ENCODE data around the gene CAMTA1.

Gene CAMTA1

GRCh38 chr1:7670334-7671145 is 885.3 kb downstream of the CAMTA1 start:
- peak overlapping the region; percentile 37 for H3K4me3 ChIP-seq (ENCODE audit: low read depth, low read length)
- H3K9me3 ChIP-seq (ENCODE audit: control insufficient read depth, insufficient read depth, low read length): no peaks in the 10 kb centered on the region
- H3K4me1 ChIP-seq (ENCODE audit: control insufficient read depth, insufficient read depth, low read length): peaks cover 10% of the 10 kb centered on the region
- no peaks in the 10 kb centered on the region for H3K27me3 ChIP-seq (ENCODE audit: control insufficient read depth, insufficient read depth, low read length)
- no peaks in the 10 kb centered on the region for H3K36me3 ChIP-seq (ENCODE audit: control insufficient read depth, insufficient read depth, low read length)
- no peak overlapping the region for H3K9ac ChIP-seq (ENCODE audit: low read depth, low read length)

GRCh38 chr1:7671146-7671465 is 885.9 kb downstream of the CAMTA1 start:
- Histone ChIP-seq H3K4me3 (ENCODE audit: low read depth, low read length) (no peak overlapping the region), H3K36me3 (ENCODE audit: control insufficient read depth, insufficient read depth, low read length) (no peaks in the 10 kb centered on the region), H3K9me3 (ENCODE audit: control insufficient read depth, insufficient read depth, low read length) (no peaks in the 10 kb centered on the region), H3K27me3 (ENCODE audit: control insufficient read depth, insufficient read depth, low read length) (no peaks in the 10 kb centered on the region), H3K4me1 (ENCODE audit: control insufficient read depth, insufficient read depth, low read length) (peaks cover 10% of the 10 kb centered on the region), H3K9ac (ENCODE audit: low read depth, low read length) (no peak overlapping the region)

GRCh38 chr1:7671676-7672075 is 886.4 kb downstream of the CAMTA1 start:
- Histone ChIP-seq H3K9me3 (ENCODE audit: control insufficient read depth, insufficient read depth, low read length) (no peaks in the 10 kb centered on the region), H3K36me3 (ENCODE audit: control insufficient read depth, insufficient read depth, low read length) (no peaks in the 10 kb centered on the region), H3K27me3 (ENCODE audit: control insufficient read depth, insufficient read depth, low read length) (no peaks in the 10 kb centered on the region), H3K4me1 (ENCODE audit: control insufficient read depth, insufficient read depth, low read length) (peaks cover 10% of the 10 kb centered on the region), H3K9ac (ENCODE audit: low read depth, low read length) (no peak overlapping the region), H3K4me3 (ENCODE audit: low read depth, low read length) (no peak overlapping the region)

GRCh38 chr1:7672864-7673263 is 887.6 kb downstream of the CAMTA1 start:
- Histone ChIP-seq H3K27me3 (ENCODE audit: control insufficient read depth, insufficient read depth, low read length) (no peaks in the 10 kb centered on the region), H3K4me1 (ENCODE audit: control insufficient read depth, insufficient read depth, low read length) (peaks cover 7% of the 10 kb centered on the region), H3K36me3 (ENCODE audit: control insufficient read depth, insufficient read depth, low read length) (no peaks in the 10 kb centered on the region), H3K9me3 (ENCODE audit: control insufficient read depth, insufficient read depth, low read length) (no peaks in the 10 kb centered on the region), H3K9ac (ENCODE audit: low read depth, low read length) (no peak overlapping the region), H3K4me3 (ENCODE audit: low read depth, low read length) (no peak overlapping the region)

- no peak overlapping the region for H3K9ac ChIP-seq (ENCODE audit: low read depth, low read length)
- H3K4me1 ChIP-seq (ENCODE audit: control insufficient read depth, insufficient read depth, low read length): peaks cover 4% of the 10 kb centered on the region
- H3K4me3 ChIP-seq (ENCODE audit: low read depth, low read length): no peak overlapping the region
- no peaks in the 10 kb centered on the region for H3K36me3 ChIP-seq (ENCODE audit: control insufficient read depth, insufficient read depth, low read length)
- no peaks in the 10 kb centered on the region for H3K9me3 ChIP-seq (ENCODE audit: control insufficient read depth, insufficient read depth, low read length)
- peaks cover 13% of the 10 kb centered on the region for H3K27me3 ChIP-seq (ENCODE audit: control insufficient read depth, insufficient read depth, low read length)
Measured at GRCh38 chr1:7674972-7675371, 889.7 kb downstream of the CAMTA1 start.

GRCh38 chr1:7675431-7676273 is 890.4 kb downstream of the CAMTA1 start:
- no peak overlapping the region for H3K9ac ChIP-seq (ENCODE audit: low read depth, low read length)
- H3K4me1 ChIP-seq (ENCODE audit: control insufficient read depth, insufficient read depth, low read length): no peaks in the 10 kb centered on the region
- H3K27me3 ChIP-seq (ENCODE audit: control insufficient read depth, insufficient read depth, low read length): peaks cover 13% of the 10 kb centered on the region
- H3K36me3 ChIP-seq (ENCODE audit: control insufficient read depth, insufficient read depth, low read length): no peaks in the 10 kb centered on the region
- no peaks in the 10 kb centered on the region for H3K9me3 ChIP-seq (ENCODE audit: control insufficient read depth, insufficient read depth, low read length)
- H3K4me3 ChIP-seq (ENCODE audit: low read depth, low read length): no peak overlapping the region

GRCh38 chr1:7676274-7676945 is 891.2 kb downstream of the CAMTA1 start:
- H3K36me3 ChIP-seq (ENCODE audit: control insufficient read depth, insufficient read depth, low read length): no peaks in the 10 kb centered on the region
- H3K27me3 ChIP-seq (ENCODE audit: control insufficient read depth, insufficient read depth, low read length): peaks cover 18% of the 10 kb centered on the region
- H3K4me1 ChIP-seq (ENCODE audit: control insufficient read depth, insufficient read depth, low read length): no peaks in the 10 kb centered on the region
- H3K9ac ChIP-seq (ENCODE audit: low read depth, low read length): no peak overlapping the region
- no peak overlapping the region for H3K4me3 ChIP-seq (ENCODE audit: low read depth, low read length)
- no peaks in the 10 kb centered on the region for H3K9me3 ChIP-seq (ENCODE audit: control insufficient read depth, insufficient read depth, low read length)

GRCh38 chr1:7677111-7677510 is 891.9 kb downstream of the CAMTA1 start:
- no peaks in the 10 kb centered on the region for H3K36me3 ChIP-seq (ENCODE audit: control insufficient read depth, insufficient read depth, low read length)
- no peak overlapping the region for H3K9ac ChIP-seq (ENCODE audit: low read depth, low read length)
- H3K9me3 ChIP-seq (ENCODE audit: control insufficient read depth, insufficient read depth, low read length): no peaks in the 10 kb centered on the region
- no peaks in the 10 kb centered on the region for H3K4me1 ChIP-seq (ENCODE audit: control insufficient read depth, insufficient read depth, low read length)
- no peak overlapping the region for H3K4me3 ChIP-seq (ENCODE audit: low read depth, low read length)
- H3K27me3 ChIP-seq (ENCODE audit: control insufficient read depth, insufficient read depth, low read length): peaks cover 19% of the 10 kb centered on the region

GRCh38 chr1:7677815-7678214 is 892.6 kb downstream of the CAMTA1 start:
- H3K27me3 ChIP-seq (ENCODE audit: control insufficient read depth, insufficient read depth, low read length): peaks cover 19% of the 10 kb centered on the region
- no peak overlapping the region for H3K9ac ChIP-seq (ENCODE audit: low read depth, low read length)
- no peaks in the 10 kb centered on the region for H3K36me3 ChIP-seq (ENCODE audit: control insufficient read depth, insufficient read depth, low read length)
- no peaks in the 10 kb centered on the region for H3K4me1 ChIP-seq (ENCODE audit: control insufficient read depth, insufficient read depth, low read length)
- H3K4me3 ChIP-seq (ENCODE audit: low read depth, low read length): no peak overlapping the region
- H3K9me3 ChIP-seq (ENCODE audit: control insufficient read depth, insufficient read depth, low read length): no peaks in the 10 kb centered on the region

- no peak overlapping the region for H3K4me3 ChIP-seq (ENCODE audit: low read depth, low read length)
- no peak overlapping the region for H3K9ac ChIP-seq (ENCODE audit: low read depth, low read length)
- no peaks in the 10 kb centered on the region for H3K36me3 ChIP-seq (ENCODE audit: control insufficient read depth, insufficient read depth, low read length)
- no peaks in the 10 kb centered on the region for H3K4me1 ChIP-seq (ENCODE audit: control insufficient read depth, insufficient read depth, low read length)
- no peaks in the 10 kb centered on the region for H3K9me3 ChIP-seq (ENCODE audit: control insufficient read depth, insufficient read depth, low read length)
- H3K27me3 ChIP-seq (ENCODE audit: control insufficient read depth, insufficient read depth, low read length): peaks cover 19% of the 10 kb centered on the region
Measured at GRCh38 chr1:7678491-7679158, 893.4 kb downstream of the CAMTA1 start.

GRCh38 chr1:7679159-7679872 is 894.1 kb downstream of the CAMTA1 start:
- peak overlapping the region; percentile 54 for H3K4me3 ChIP-seq (ENCODE audit: low read depth, low read length)
- H3K36me3 ChIP-seq (ENCODE audit: control insufficient read depth, insufficient read depth, low read length): no peaks in the 10 kb centered on the region
- peak overlapping the region; percentile 12 for H3K9ac ChIP-seq (ENCODE audit: low read depth, low read length)
- no peaks in the 10 kb centered on the region for H3K4me1 ChIP-seq (ENCODE audit: control insufficient read depth, insufficient read depth, low read length)
- no peaks in the 10 kb centered on the region for H3K9me3 ChIP-seq (ENCODE audit: control insufficient read depth, insufficient read depth, low read length)
- peaks cover 19% of the 10 kb centered on the region for H3K27me3 ChIP-seq (ENCODE audit: control insufficient read depth, insufficient read depth, low read length)

Data from iPS-15b (cell line).